GM18505 (cell line): ENCODE data around the gene ALLC.

Experiments
- ATAC-seq: cut with Tn5 transposase; IDR thresholded peaks from one replicate; pipeline ENCODE4 v1.9.1; 2021; ENCODE audit not compliant: unreplicated experiment
- POLR2A ChIP-seq: IDR thresholded peaks from 4 replicates; pipeline ENCODE4 v1.6.1; 2011; ENCODE audit warnings: borderline replicate concordance; ENCODE audit not compliant: insufficient read depth, insufficient read length; ENCODE audit errors: extremely low read depth

Gene ALLC

DNA sequence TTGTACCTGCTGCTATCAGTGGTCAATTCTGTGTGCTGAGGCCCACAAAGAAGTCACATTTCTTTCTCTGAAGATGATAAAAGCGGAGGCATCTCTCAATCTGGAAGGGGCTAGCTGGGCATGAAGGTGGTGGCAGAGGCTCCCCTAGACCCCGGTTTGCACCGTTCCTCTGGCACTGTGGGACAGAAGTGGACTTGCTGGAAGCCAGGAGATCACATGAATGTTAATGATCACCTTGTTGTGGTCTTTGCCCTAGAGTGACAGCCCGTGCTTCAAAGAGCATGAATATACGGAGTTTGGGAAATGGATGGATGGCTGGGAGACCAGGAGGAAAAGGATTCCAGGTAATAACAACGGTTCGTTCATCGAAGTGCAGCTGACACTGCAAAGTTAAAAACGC is 20.2 kb downstream of the ALLC start:
- TF ChIP-seq POLR2A: no peak
- no peak for ATAC-seq

DNA sequence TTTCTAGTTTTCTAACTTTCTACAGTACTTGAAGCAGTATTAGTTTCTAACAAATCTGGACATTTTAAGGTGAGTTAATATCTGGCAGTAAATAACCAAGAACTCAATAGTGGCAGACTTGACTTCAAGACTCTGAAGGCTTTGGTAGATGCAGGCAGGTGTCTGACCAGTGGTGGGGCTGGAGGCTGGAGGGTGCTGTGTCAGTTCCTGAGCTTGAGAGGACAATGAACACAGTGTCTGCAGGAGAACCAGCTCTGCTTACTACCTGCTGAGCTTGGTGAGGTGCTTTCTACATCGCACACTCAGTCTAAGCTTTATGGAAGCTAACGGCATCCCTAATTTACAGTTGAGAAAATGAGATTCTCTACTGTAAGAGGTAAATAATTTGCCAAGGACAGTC is 21.2 kb downstream of the ALLC start:
- TF ChIP-seq POLR2A: no peak
- ATAC-seq: no peak

- no peak for TF ChIP-seq POLR2A
- no peak for ATAC-seq
Measured at GRCh38 chr2:3679616-3680393, 21.8 kb downstream of the ALLC start.

- TF ChIP-seq POLR2A: no peak
- ATAC-seq: no peak
Measured at GRCh38 chr2:3680548-3681345, 22.7 kb downstream of the ALLC start.

DNA sequence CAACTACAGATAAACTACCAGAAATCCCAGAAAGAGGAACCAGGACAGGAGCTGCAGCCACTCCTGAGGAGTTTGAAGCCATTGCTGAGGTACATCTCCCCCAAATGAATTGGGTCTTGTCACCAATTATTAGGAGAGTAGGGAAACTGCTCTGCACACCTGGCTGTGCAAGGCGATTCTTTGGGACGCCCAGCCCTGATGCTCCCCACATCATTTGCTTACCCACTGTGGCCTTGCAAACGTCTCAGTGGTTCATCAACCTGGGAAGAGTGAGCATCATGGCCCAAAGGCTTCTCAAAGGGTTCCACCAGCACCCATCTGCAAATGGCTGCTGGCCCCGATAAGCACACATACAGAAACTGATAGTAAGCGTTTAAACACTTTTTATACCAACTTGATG is 23.6 kb downstream of the ALLC start:
- no peak for TF ChIP-seq POLR2A
- ATAC-seq: no peak

DNA sequence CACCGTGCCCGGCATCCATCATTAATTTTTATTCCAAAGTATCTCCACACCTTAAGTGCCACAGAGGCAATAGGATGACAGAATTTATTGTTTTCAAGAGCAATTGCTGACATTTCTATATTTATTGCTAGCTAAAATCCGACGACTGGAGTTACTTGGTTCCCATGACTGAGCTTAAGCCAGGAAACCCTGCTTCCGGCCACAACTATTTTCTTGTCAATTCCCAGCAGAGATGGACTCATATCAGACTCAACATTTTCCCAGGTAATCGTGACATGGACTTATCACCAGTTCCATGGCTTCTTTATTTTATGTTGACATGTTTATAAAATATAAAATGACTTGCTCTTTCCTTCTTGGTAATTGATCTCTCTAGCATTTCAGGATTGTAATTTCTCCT is 24.8 kb downstream of the ALLC start:
- TF ChIP-seq POLR2A: no peak

DNA sequence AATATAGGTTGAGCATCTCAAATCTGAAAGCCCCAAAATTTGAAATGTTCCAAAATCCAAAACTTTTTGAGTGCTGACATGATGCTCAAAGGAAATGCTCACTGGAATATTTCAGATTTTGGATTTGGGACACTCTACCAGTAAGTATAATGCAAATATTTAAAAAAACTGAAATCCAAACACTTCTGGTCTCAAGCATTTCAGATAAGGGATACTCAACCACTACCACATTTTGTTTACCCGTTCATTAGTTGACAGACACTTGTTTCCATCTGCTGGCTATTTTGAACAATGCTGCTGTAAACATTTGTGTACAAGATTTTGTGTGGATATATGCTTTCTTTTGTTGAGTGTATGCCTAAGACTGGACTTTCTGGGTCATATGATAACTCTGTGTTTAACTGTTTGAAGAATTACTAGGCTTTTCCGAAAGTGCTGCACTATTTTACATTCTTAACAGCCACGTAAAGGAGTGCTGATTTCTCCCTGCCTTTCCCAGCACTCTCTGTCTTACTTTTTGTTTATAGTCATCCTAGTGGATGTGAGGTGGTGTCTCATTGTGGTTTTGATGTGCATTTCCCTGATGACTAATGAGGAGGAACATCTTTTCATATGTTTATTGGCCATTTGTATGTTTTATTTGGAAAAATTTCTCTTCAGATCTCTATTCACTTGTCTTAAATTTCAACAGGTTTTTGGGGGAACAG is 25.9 kb downstream of the ALLC start:
- no peak for TF ChIP-seq POLR2A
- ATAC-seq: no peak

More for the DNA sequence above, 24.8 kb downstream of the ALLC start:
- no peak for ATAC-seq

GRCh38 chr2:3689998-3690748 is 32.2 kb downstream of the ALLC start:
- TF ChIP-seq POLR2A: no peak
- ATAC-seq: no peak

DNA sequence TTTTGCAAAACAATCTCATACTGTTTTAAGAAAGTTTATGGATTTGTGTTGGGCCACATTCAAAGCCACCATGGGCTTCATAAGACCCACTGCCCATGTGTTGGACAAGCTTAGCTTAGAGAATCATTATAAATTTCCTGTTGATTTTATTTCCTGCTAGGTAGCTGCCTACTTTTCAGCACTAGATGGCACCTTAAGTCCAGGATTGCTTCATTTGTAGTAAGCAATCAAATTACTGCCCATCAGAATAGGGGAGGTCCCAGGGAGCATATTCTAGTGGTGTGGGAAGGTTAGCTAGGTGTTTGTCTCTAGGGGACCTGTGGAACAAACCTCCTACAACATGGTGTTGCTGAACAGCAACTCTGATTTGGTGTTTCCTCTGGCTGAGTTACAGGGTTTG is 34.4 kb downstream of the ALLC start:
- ATAC-seq: no peak

DNA sequence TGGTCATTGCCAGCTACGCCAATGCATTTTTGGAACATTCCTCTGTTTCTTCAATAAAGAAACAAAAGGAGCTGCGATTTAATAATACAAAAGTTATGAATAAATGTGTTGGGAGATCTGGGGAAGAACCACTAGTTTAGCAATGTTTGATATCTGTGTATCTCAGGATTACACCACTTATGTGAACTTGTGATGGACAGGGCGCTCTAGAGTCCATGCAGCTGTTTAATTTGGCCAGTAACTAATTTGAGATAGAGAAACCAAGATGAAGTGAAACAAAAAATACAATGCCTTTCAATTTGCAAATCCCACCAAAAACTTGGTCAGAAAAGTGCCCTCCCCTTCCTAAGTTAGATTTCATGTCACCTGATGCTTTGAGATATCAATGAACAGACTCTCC is 38.5 kb downstream of the ALLC start:
- no peak for ATAC-seq
- TF ChIP-seq POLR2A: no peak

More for the DNA sequence above, 34.4 kb downstream of the ALLC start:
- no peak for TF ChIP-seq POLR2A

- no peak for TF ChIP-seq POLR2A
- no peak for ATAC-seq
Measured at GRCh38 chr2:3701071-3701470, 43.1 kb downstream of the ALLC start.

DNA sequence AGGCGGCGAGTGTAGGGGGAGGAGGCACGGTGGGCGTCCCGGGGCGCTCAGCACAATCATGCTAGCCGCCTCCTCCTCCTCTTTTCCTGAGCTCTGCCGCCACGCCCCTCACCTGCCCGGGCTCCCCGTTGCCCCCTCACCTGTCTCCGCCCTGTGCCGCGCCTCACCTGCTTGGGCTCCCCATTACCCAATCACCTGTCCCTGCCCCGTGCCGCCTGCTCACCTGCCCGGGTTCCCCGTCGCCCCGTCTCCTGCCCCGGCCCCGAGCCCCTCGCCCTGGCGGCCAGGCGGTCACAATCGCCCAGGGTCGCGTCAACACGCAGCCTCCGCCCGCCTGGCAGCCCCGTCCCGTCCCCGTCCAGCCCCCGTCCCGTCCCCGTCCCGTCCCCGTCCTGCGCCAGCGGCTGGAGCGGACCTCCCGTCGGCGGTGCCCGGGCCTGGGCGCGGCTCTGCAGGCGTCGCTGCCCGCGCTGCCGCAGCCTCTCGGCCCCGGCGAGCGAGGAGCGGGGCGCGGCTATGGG is 45.3 kb downstream of the ALLC start, which contains the start of gene DCDC2C:
Gene DCDC2C (plus strand): TSS at position 340 of the 521 bp plus-strand sequence. CDS start 177 bp downstream, at position 517.
- ATAC-seq: no peak
- TF ChIP-seq POLR2A: no peak

DNA sequence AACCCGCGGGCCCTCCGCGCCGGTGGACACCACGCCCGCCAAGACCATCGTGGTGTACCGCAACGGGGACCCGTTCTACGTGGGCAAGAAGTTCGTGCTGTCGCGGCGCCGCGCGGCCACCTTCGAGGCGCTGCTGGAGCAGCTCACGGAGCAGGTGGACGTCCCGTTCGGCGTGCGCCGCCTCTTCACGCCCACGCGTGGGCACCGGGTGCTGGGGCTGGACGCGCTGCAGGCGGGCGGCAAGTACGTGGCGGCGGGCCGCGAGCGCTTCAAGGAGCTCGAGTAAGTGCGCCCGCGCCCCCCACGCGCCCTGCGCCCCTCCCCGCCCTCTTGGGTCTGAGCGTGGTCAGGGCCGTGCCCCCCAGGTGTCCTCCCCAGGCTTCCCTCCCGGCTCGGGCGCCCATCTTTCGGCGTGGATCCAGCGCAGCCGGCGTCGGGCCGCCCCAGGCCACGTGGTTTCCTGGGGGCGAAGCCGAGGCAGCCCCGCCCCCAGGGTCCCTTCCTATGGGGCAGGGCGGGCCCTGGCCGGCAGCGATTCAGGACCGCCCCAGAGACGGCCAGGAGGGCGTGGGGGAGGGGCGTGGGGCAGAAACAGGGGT is 45.9 kb downstream of the ALLC start:
- no peak for ATAC-seq
- TF ChIP-seq POLR2A: no peak

- ATAC-seq: no peak
- no peak for TF ChIP-seq POLR2A
Measured at GRCh38 chr2:3704692-3705091, 46.7 kb downstream of the ALLC start.
